ENCODE measurements around the gene AGPAT4. TPM values are rescaled to one million over a fixed set of nuclear protein-coding genes. Genes with fewer than 3 reads are reported as not detected.

Gene AGPAT4
- polyA plus RNA-seq, 1 of the 3 experiments (the other 2 are of a cell fraction), result 3.9 TPM

DNA sequence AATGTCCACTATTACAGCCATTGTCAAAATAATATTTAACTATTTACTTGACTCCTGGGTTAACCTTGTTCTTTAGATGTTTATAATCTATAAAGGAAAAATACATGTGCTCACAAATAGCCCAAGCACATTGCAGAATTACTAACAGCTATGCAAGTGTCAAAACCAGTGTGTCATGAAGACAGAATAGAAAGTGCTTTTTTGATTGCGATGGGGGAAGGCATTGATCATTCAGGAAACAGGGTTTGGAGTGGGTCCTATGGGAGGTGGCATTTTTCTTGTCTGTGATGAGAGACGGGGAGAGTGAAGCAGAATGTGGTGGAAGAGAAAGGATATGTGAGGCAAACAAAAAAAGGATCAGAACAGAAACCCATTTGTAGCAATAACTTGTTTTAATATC lies 1.0 kb upstream of the AGPAT4 start:
- DNase-seq, result no peak
- Histone ChIP-seq H3K27me3 (ENCODE audit: insufficient read depth) (no peaks in the 10 kb centered on the region), H4K20me1 (ENCODE audit: insufficient read depth) (no peaks in the 10 kb centered on the region), H3K4me2 (no peak overlapping the region), H3K36me3 (replicated peaks in 1 of 2; ENCODE audit: control insufficient read depth in 1 of 2, insufficient read depth in 2 of 2, low read length in 1 of 2) (no peaks in the 10 kb centered on the region), H3K4me3 (ENCODE audit: low read depth in 2 of 2, low read length in 1 of 2) (no peak overlapping the region), H3K9me2 (no peaks in the 10 kb centered on the region), H2AFZ (ENCODE audit: low read depth) (no peak overlapping the region), H3K27ac (ENCODE audit: low read depth in 2 of 2, low read length in 1 of 2) (no peak overlapping the region), H3K9me3 (no peaks in the 10 kb centered on the region), H3F3A (replicated peaks; ENCODE audit: insufficient read depth) (no peaks in the 10 kb centered on the region), H3K9ac (no peak overlapping the region), H3K79me2 (ENCODE audit: insufficient read depth) (peaks cover 27% of the 10 kb centered on the region), H3K4me1 (ENCODE audit: control insufficient read depth in 1 of 2, insufficient read depth in 2 of 2, low read depth in 1 of 2, low read length in 1 of 2) (peaks cover 0 to 5% of the 10 kb centered on the region in 2 experiments; a peak in 2 of 4 replicates)
- ChIA-PET POLR2A (no interaction called here), CTCF (interaction anchor here (0.6 to 1.5 kb wide), 3 partner anchors 21 to 1688 kb away, joined by 3 to 5 read pairs (median 3); no protein-coding TSS in a partner anchor)
- TF ChIP-seq, protein P1, sequence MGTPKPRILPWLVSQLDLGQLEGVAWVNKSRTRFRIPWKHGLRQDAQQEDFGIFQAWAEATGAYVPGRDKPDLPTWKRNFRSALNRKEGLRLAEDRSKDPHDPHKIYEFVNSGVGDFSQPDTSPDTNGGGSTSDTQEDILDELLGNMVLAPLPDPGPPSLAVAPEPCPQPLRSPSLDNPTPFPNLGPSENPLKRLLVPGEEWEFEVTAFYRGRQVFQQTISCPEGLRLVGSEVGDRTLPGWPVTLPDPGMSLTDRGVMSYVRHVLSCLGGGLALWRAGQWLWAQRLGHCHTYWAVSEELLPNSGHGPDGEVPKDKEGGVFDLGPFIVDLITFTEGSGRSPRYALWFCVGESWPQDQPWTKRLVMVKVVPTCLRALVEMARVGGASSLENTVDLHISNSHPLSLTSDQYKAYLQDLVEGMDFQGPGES (IDR thresholded peaks at IDR 0.05; ENCODE audit: low read depth, low read length), result no peak
- TF ChIP-seq RAD21 (IDR thresholded peaks at IDR 0.05; ENCODE audit: low read length), result no peak
- TF ChIP-seq RCOR1 (IDR thresholded peaks at IDR 0.05; ENCODE audit: low read length), result no peak
- TF ChIP-seq, protein P2, sequence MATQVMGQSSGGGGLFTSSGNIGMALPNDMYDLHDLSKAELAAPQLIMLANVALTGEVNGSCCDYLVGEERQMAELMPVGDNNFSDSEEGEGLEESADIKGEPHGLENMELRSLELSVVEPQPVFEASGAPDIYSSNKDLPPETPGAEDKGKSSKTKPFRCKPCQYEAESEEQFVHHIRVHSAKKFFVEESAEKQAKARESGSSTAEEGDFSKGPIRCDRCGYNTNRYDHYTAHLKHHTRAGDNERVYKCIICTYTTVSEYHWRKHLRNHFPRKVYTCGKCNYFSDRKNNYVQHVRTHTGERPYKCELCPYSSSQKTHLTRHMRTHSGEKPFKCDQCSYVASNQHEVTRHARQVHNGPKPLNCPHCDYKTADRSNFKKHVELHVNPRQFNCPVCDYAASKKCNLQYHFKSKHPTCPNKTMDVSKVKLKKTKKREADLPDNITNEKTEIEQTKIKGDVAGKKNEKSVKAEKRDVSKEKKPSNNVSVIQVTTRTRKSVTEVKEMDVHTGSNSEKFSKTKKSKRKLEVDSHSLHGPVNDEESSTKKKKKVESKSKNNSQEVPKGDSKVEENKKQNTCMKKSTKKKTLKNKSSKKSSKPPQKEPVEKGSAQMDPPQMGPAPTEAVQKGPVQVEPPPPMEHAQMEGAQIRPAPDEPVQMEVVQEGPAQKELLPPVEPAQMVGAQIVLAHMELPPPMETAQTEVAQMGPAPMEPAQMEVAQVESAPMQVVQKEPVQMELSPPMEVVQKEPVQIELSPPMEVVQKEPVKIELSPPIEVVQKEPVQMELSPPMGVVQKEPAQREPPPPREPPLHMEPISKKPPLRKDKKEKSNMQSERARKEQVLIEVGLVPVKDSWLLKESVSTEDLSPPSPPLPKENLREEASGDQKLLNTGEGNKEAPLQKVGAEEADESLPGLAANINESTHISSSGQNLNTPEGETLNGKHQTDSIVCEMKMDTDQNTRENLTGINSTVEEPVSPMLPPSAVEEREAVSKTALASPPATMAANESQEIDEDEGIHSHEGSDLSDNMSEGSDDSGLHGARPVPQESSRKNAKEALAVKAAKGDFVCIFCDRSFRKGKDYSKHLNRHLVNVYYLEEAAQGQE (IDR thresholded peaks at IDR 0.05; ENCODE audit: low read depth, low read length), result no peak
- no peak for TF ChIP-seq NFIC (IDR thresholded peaks at IDR 0.05; ENCODE audit: borderline replicate concordance)
- TF ChIP-seq RXRA (IDR thresholded peaks at IDR 0.05; ENCODE audit: borderline replicate concordance, low read depth), result no peak
- no peak for TF ChIP-seq FOXM1 (IDR thresholded peaks at IDR 0.05; ENCODE audit: low read depth)
- no peak for TF ChIP-seq MXI1 (IDR thresholded peaks at IDR 0.05; ENCODE audit: low read depth, low read length)
- no peak for TF ChIP-seq MEF2A (IDR thresholded peaks at IDR 0.05; ENCODE audit: borderline replicate concordance, low read depth)
- TF ChIP-seq SIN3A (IDR thresholded peaks at IDR 0.05; ENCODE audit: borderline replicate concordance, low read depth, low read length), result no peak
- no peak for TF ChIP-seq EP300 (IDR thresholded peaks at IDR 0.05; ENCODE audit: borderline replicate concordance in 1 of 2, low read depth in 1 of 2, low read length in 1 of 2)
- 96% methylated on average over 2 of the region's 2 CpGs for WGBS (ENCODE audit: low lambda C conversion rate)

DNA sequence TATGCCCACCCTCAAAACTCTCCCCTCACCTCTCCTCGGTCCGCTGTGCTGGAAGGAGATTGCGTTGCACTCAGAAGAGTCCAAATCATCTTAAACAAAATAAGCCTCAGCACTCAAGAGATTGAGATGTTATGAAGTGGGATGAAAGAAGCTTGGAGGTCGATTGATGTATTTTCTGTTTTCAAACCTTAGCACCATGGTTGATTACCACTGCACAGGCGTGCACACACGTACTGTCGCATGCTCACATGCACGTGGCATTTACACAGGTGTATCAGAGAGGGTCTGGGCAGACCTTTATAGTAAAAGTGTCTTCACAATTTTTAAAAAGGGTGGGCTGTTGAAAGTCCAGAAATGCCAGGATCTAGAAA lies 612 bp upstream of the AGPAT4 start:
- no peaks in the 10 kb centered on the region for H3K36me3 ChIP-seq (replicated peaks in 1 of 2; ENCODE audit: control insufficient read depth in 1 of 2, insufficient read depth in 2 of 2, low read length in 1 of 2)
- no peaks in the 10 kb centered on the region for H3K27me3 ChIP-seq (ENCODE audit: insufficient read depth)
- peak overlapping the region; percentile 67 for H3K4me2 ChIP-seq
- TF ChIP-seq NFIC (IDR thresholded peaks at IDR 0.05; ENCODE audit: borderline replicate concordance) (no peak), RXRA (IDR thresholded peaks at IDR 0.05; ENCODE audit: borderline replicate concordance, low read depth) (no peak), NRF1 (IDR thresholded peaks at IDR 0.05; ENCODE audit: low read depth, low read length) (no peak), SMC3 (IDR thresholded peaks at IDR 0.05; ENCODE audit: low read depth, low read length) (no peak), YY1 (IDR thresholded peaks at IDR 0.05; ENCODE audit: low read depth) (no peak), GABPA (IDR thresholded peaks at IDR 0.05; ENCODE audit: low read depth) (no peak), FOSL2 (IDR thresholded peaks at IDR 0.05; ENCODE audit: borderline replicate concordance, low read depth) (no peak), TAF1 (IDR thresholded peaks at IDR 0.05; ENCODE audit: borderline replicate concordance, low read depth, low read length) (no peak), RAD21 (IDR thresholded peaks at IDR 0.05; ENCODE audit: low read length) (no peak), TCF12 (IDR thresholded peaks at IDR 0.05) (no peak)
- TF ChIP-seq, protein P1 (IDR thresholded peaks at IDR 0.05; ENCODE audit: low read depth, low read length), result no peak
- TF ChIP-seq, protein P3, sequence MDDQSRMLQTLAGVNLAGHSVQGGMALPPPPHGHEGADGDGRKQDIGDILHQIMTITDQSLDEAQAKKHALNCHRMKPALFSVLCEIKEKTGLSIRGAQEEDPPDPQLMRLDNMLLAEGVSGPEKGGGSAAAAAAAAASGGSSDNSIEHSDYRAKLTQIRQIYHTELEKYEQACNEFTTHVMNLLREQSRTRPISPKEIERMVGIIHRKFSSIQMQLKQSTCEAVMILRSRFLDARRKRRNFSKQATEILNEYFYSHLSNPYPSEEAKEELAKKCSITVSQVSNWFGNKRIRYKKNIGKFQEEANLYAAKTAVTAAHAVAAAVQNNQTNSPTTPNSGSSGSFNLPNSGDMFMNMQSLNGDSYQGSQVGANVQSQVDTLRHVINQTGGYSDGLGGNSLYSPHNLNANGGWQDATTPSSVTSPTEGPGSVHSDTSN (IDR thresholded peaks at IDR 0.05), result no peak
- TF ChIP-seq, protein P4, sequence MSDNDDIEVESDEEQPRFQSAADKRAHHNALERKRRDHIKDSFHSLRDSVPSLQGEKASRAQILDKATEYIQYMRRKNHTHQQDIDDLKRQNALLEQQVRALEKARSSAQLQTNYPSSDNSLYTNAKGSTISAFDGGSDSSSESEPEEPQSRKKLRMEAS (IDR thresholded peaks at IDR 0.05; ENCODE audit: low read depth), result no peak
- H3K27ac ChIP-seq (ENCODE audit: low read depth in 2 of 2, low read length in 1 of 2), result peak overlapping the region; percentile 73 to 75
- H4K20me1 ChIP-seq (ENCODE audit: insufficient read depth), result no peaks in the 10 kb centered on the region
- peaks cover 31% of the 10 kb centered on the region for H3K79me2 ChIP-seq (ENCODE audit: insufficient read depth)
- peak overlapping the region; percentile 77 for H3K9ac ChIP-seq
- peaks cover 0 to 5% of the 10 kb centered on the region in 2 experiments; a peak in 2 of 4 replicates for H3K4me1 ChIP-seq (ENCODE audit: control insufficient read depth in 1 of 2, insufficient read depth in 2 of 2, low read depth in 1 of 2, low read length in 1 of 2)
- POLR2A ChIA-PET, result interaction anchor here (0.6 kb wide), 1 partner anchor 241 kb away, joined by 3 read pairs; no protein-coding TSS in a partner anchor
- 64% methylated on average over 8 of the region's 8 CpGs for WGBS (ENCODE audit: low lambda C conversion rate)
- H2AFZ ChIP-seq (ENCODE audit: low read depth), result peak overlapping the region; percentile 96
- no peak for DNase-seq
- peak overlapping the region; percentile 66 to 79 for H3K4me3 ChIP-seq (ENCODE audit: low read depth in 2 of 2, low read length in 1 of 2)
- H3F3A ChIP-seq (replicated peaks; ENCODE audit: insufficient read depth), result no peaks in the 10 kb centered on the region
- CTCF ChIA-PET, result interaction anchor here (1.4 to 1.5 kb wide), 2 partner anchors 20 to 79 kb away, joined by 3 to 5 read pairs; no protein-coding TSS in a partner anchor
- H3K9me3 ChIP-seq, result no peaks in the 10 kb centered on the region
- H3K9me2 ChIP-seq, result no peaks in the 10 kb centered on the region
